ENCODE results near the gene SH2D2A.
A peak's percentile ranks its signal among the peaks of the same experiment; 100 is the strongest.
"Not testable (repeated sequence)": the region's sequence is repeated elsewhere in the genome, so short reads cannot be mapped to it uniquely, and the experiment has no call there.

The SH2D2A gene

GRCh38 chr1:156767101-156767878, 49.4 kb downstream of the SH2D2A start, which contains the start of gene PRCC:
TSS of gene PRCC (plus strand) at chr1:156767535. CDS start at chr1:156767772, 237 bp downstream.
- DNase-seq = peak; percentile 88 to 99

GRCh38 chr1:156766298-156767100, 50.1 kb downstream of the SH2D2A start:
- no peak for DNase-seq

- DNase-seq = no peak
Observed at GRCh38 chr1:156765666-156766065, 51.0 kb downstream of the SH2D2A start.

GRCh38 chr1:156765136-156765535, 51.5 kb downstream of the SH2D2A start:
- DNase-seq = not testable (repeated sequence)

DNA sequence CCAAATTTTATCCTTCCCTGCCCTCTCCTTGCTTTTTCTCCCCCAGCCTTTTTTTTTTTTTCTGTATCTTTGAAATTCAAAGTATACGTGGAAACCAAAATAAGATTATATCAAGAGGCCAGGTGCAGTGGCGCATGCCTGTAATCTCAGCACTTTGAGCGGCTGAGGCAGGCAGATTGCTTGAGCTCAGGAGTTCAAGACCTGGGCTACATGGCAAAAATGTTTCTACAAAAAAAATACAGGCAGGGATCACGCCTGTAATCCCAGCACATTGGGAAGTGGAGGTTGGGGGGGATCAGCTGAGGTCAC, 55.9 kb downstream of the SH2D2A start:
- no peak for DNase-seq

DNA sequence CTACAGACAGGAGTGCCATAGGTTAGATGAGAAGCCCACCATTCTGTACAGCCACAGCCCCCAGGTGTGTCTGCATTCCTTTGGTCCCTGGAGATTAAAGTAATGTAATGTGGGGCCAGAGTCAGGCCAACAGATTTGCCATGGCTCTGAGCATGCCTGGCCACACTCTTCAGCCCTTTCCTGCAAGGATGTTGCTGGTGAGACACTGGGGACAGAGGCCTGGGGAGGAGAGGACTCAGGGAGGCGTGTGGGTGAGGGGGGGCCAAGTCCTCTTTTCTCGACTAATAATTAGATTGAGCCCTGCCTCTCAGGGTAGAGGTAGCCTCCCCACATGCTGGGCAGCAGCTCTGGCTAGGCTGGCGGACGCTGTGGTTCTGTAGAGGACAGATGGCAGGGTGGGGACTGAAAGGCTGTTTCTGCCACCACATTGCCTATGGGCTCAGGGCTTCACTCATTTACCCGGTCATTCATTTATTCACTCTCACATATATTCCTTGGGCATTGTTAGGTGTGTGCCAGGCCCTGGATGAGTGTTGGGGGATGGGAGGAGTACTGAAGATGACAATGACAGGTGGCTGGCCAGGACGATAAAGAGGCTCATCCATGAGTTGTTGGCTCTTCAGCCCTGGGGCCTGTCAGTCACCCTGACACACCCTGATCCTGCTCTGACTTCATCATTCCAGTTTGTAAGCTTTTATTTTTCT, 56.4 kb downstream of the SH2D2A start:
- DNase-seq = no peak

DNA sequence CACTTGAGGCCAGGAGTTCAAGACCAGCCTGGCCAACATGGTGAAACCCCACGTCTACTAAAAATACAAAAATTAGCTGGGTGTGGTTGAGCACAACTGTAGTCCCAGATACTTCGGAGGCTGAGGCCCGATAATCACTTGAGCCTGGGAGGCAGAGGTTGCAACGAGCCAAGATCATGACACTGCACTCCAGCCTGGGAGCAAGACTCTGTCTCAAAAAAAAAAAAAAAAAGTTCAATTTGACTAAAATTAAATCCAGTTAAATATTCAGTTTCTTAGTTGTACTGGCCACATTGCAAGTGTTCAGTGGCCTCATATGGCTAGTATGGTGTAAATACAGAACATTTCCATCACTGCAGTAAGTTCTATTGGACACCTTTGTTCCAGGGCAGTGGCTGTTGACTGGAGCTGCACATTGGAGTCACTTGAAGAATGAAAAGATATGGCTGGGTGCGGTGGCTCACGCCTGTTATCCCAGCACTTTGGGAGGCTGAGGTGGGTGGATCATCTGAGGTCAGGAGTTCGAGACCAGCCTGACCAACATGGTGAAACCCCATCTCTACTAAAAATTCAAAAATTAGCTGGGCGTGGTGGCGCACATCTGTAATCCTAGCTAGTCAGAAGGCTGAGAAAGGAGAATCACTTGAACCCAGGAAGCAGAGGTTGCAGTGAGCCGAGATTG, 58.9 kb downstream of the SH2D2A start:
- DNase-seq = not testable (repeated sequence)

GRCh38 chr1:156756355-156756754, 60.3 kb downstream of the SH2D2A start:
- DNase-seq = no peak
